ENCODE results near the gene TRH. TPM values are rescaled to one million over a fixed set of nuclear protein-coding genes. Genes with fewer than 3 reads are reported as not detected.
"Not testable (repeated sequence)": the region's sequence is repeated elsewhere in the genome, so short reads cannot be mapped to it uniquely, and the experiment has no call there.

The TRH gene
- total and polyA plus RNA-seq, 9 donors: 0.32 to 2.8 (median 0.81) TPM

- no peak overlapping the region for H3K4me3 ChIP-seq
- DNase-seq: no peak
- H3K27me3 ChIP-seq: no peaks in the 10 kb centered on the region
- no peak overlapping the region for H3K27ac ChIP-seq
- intact Hi-C loops (cut with DNase I): loop anchor here in 1 of 4 donors (5.0 kb wide), 1 partner anchor 54 kb away; no protein-coding TSS in a partner anchor
- no peaks in the 10 kb centered on the region for H3K9me3 ChIP-seq
- TF ChIP-seq EP300 (IDR thresholded peaks at IDR 0.05): no peak
- TF ChIP-seq CTCF (IDR thresholded peaks at IDR 0.05): no peak
- no peak for TF ChIP-seq POLR2A (IDR thresholded peaks at IDR 0.05)
- WGBS, 3 donors: 85 to 88% (median 85%) methylated on average over 4 of the region's 4 CpGs
- no peaks in the 10 kb centered on the region for H3K4me1 ChIP-seq (ENCODE audit: insufficient read depth)
- H3K36me3 ChIP-seq: no peaks in the 10 kb centered on the region
Measured at GRCh38 chr3:129996073-129996472, 21.6 kb downstream of the TRH start.

- H3K4me1 ChIP-seq (ENCODE audit: insufficient read depth); H3K4me3 ChIP-seq; H3K9me3 ChIP-seq; DNase-seq; H3K27me3 ChIP-seq; H3K36me3 ChIP-seq; H3K27ac ChIP-seq: not testable (repeated sequence)
- 66 to 84% (median 74%) methylated on average over 5 of the region's 5 CpGs for WGBS, 3 donors
- intact Hi-C loops (cut with DNase I): loop anchor here in 1 of 4 donors (5.0 kb wide), 1 partner anchor 57 kb away; no protein-coding TSS in a partner anchor
Measured at GRCh38 chr3:129999176-129999575, 24.7 kb downstream of the TRH start.

- intact Hi-C loops (cut with DNase I): loop anchor here in 1 of 4 donors (5.0 to 10.0 kb wide), 2 partner anchors 61 to 368 kb away; no protein-coding TSS in a partner anchor
- peak; percentile 48 to 78 (median 57) for DNase-seq
- 3 to 12% (median 5%) methylated on average over 20 to 76 of the region's 86 CpGs for WGBS, 3 donors
Measured at GRCh38 chr3:130002666-130003598, 28.4 kb downstream of the TRH start.

GRCh38 chr3:130010556-130010955 lies 36.0 kb downstream of the TRH start:
- Histone ChIP-seq H3K27me3 (no peaks in the 10 kb centered on the region), H3K4me3 (no peak overlapping the region), H3K4me1 (ENCODE audit: insufficient read depth) (no peaks in the 10 kb centered on the region), H3K27ac (no peak overlapping the region), H3K9me3 (no peaks in the 10 kb centered on the region), H3K36me3 (no peaks in the 10 kb centered on the region)
- WGBS, 3 donors: 81 to 89% (median 88%) methylated on average over 19 of the region's 19 CpGs
- intact Hi-C loops (cut with DNase I): no loop called here
- TF ChIP-seq EP300 (IDR thresholded peaks at IDR 0.05): no peak
- no peak for TF ChIP-seq POLR2A (IDR thresholded peaks at IDR 0.05)
- TF ChIP-seq CTCF (IDR thresholded peaks at IDR 0.05): no peak
- DNase-seq: no peak

More at GRCh38 chr3:130002666-130003598, 28.4 kb downstream of the TRH start:
- Histone ChIP-seq H3K4me3 (peak overlapping the region; percentile 37), H3K27ac (peak overlapping the region in 1 of 2 donors; percentile 30)
- TF ChIP-seq CTCF (IDR thresholded peaks at IDR 0.05): peak in 2 of 3 donors; percentile 85 to 88
- H3K27me3 ChIP-seq; H3K36me3 ChIP-seq; H3K9me3 ChIP-seq; H3K4me1 ChIP-seq (ENCODE audit: insufficient read depth): not testable (repeated sequence)

- intact Hi-C loops (cut with DNase I); H3K36me3 ChIP-seq; H3K27ac ChIP-seq; H3K4me1 ChIP-seq (ENCODE audit: insufficient read depth); H3K27me3 ChIP-seq; H3K9me3 ChIP-seq; H3K4me3 ChIP-seq; DNase-seq: not testable (repeated sequence)
Measured at GRCh38 chr3:130012108-130012507, 37.6 kb downstream of the TRH start.

- H3K4me1 ChIP-seq (ENCODE audit: insufficient read depth); H3K27me3 ChIP-seq; H3K4me3 ChIP-seq; H3K9me3 ChIP-seq; H3K27ac ChIP-seq; DNase-seq; intact Hi-C loops (cut with DNase I); H3K36me3 ChIP-seq: not testable (repeated sequence)
- 92 to 94% (median 94%) methylated on average over 21 of the region's 21 CpGs for WGBS, 3 donors
Measured at GRCh38 chr3:130013246-130013645, 38.7 kb downstream of the TRH start.

All from ovary (tissue), 9 donors.